ENCODE data around the gene C2orf42. TPM values are rescaled to one million over a fixed set of nuclear protein-coding genes. Genes with fewer than 3 reads are reported as not detected.
"Not testable (repeated sequence)": the region's sequence is repeated elsewhere in the genome, so short reads cannot be mapped to it uniquely, and the experiment has no call there.

The C2orf42 gene
- total RNA-seq, 3 donors from 2014 or later = 18.7 to 30.0 (median 20.3) TPM

GRCh38 chr2:70115646-70116442 lies 75.0 kb downstream of the C2orf42 start:
- DNase-seq (ENCODE audit: low spot score in 2 of 2) = no peak
- Histone ChIP-seq H3K27ac (peak overlapping the region in 1 of 2 donors; percentile 45), H3K27me3 (no peaks in the 10 kb centered on the region), H3K36me3 (no peaks in the 10 kb centered on the region), H3K4me1 (peaks cover 0 to 4% of the 10 kb centered on the region in 2 donors), H3K9me3 (no peaks in the 10 kb centered on the region), H3K4me3 (no peak overlapping the region)
- TF ChIP-seq POLR2A (IDR thresholded peaks at IDR 0.05) (no peak), CTCF (IDR thresholded peaks at IDR 0.05) (no peak), POLR2AphosphoS5 (IDR thresholded peaks at IDR 0.05) (no peak)
- intact Hi-C loops (cut with DNase I; ENCODE audit: low total_unique reads) = no loop called here

GRCh38 chr2:70113359-70114070 lies 77.3 kb downstream of the C2orf42 start:
- intact Hi-C loops (cut with DNase I; ENCODE audit: low total_unique reads) = no loop called here
- no peaks in the 10 kb centered on the region for H3K27me3 ChIP-seq
- no peaks in the 10 kb centered on the region for H3K36me3 ChIP-seq
- peaks cover 2 to 4% of the 10 kb centered on the region in 2 donors for H3K4me1 ChIP-seq
- H3K4me3 ChIP-seq = no peak overlapping the region
- H3K27ac ChIP-seq = no peak overlapping the region
- no peaks in the 10 kb centered on the region for H3K9me3 ChIP-seq
- no peak for TF ChIP-seq POLR2AphosphoS5 (IDR thresholded peaks at IDR 0.05)
- no peak for TF ChIP-seq POLR2A (IDR thresholded peaks at IDR 0.05)
- TF ChIP-seq CTCF (IDR thresholded peaks at IDR 0.05) = no peak
- no peak for DNase-seq (ENCODE audit: low spot score in 2 of 2)

GRCh38 chr2:70111752-70112591 lies 78.8 kb downstream of the C2orf42 start:
- H3K27me3 ChIP-seq = no peaks in the 10 kb centered on the region
- H3K4me1 ChIP-seq = peaks cover 4% of the 10 kb centered on the region in 2 donors
- H3K27ac ChIP-seq = peak overlapping the region; percentile 30 to 33
- H3K36me3 ChIP-seq = no peaks in the 10 kb centered on the region
- intact Hi-C loops (cut with DNase I; ENCODE audit: low total_unique reads) = no loop called here
- TF ChIP-seq CTCF (IDR thresholded peaks at IDR 0.05) (no peak), POLR2A (IDR thresholded peaks at IDR 0.05) (no peak), POLR2AphosphoS5 (IDR thresholded peaks at IDR 0.05) (no peak)
- DNase-seq (ENCODE audit: low spot score in 2 of 2) = no peak
- no peak overlapping the region for H3K4me3 ChIP-seq
- H3K9me3 ChIP-seq = no peaks in the 10 kb centered on the region

- intact Hi-C loops (cut with DNase I; ENCODE audit: low total_unique reads); H3K36me3 ChIP-seq; H3K4me1 ChIP-seq; H3K27me3 ChIP-seq; H3K4me3 ChIP-seq; H3K27ac ChIP-seq; H3K9me3 ChIP-seq; DNase-seq (ENCODE audit: low spot score in 2 of 2): not testable (repeated sequence)
Measured at GRCh38 chr2:70110397-70110796, 80.4 kb downstream of the C2orf42 start.

GRCh38 chr2:70106138-70106537 lies 84.7 kb downstream of the C2orf42 start:
- H3K27ac ChIP-seq; intact Hi-C loops (cut with DNase I; ENCODE audit: low total_unique reads); H3K9me3 ChIP-seq; H3K27me3 ChIP-seq; H3K36me3 ChIP-seq; H3K4me1 ChIP-seq; DNase-seq (ENCODE audit: low spot score in 2 of 2); H3K4me3 ChIP-seq: not testable (repeated sequence)
